Measurements from ENCODE around the gene SORL1.

GRCh38 chr11:121651257-121651605 is 199.1 kb downstream of the SORL1 start:
- TF ChIP-seq CTCF (IDR thresholded peaks at IDR 0.05): no peak
- no peak for TF ChIP-seq POLR2A (IDR thresholded peaks at IDR 0.05)
